ENCODE data around the gene FANCB. TPM values are rescaled to one million over a fixed set of nuclear protein-coding genes. Genes with fewer than 3 reads are reported as not detected.

FANCB gene
- total RNA-seq, 1 experiment from 2014 or later: 11.3 TPM

DNA sequence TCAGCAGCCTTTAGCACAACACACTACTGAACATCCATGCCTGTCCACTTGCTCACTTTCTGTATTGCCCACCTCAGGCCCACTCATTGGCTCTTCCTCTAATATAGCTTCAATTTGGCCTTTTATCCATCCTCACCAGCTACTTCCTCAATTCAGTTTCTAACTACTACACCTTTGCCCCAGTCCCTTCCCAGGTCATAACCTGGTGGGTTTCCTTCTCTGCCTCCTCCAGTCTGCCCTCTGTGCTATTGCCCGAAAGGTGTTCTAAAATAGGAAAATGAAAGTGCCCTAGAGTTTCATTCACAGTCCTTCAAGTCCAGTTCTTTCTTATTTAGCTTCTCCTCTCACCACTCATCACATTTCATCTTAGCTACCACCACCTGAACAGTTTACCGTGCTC is 23.4 kb upstream of the FANCB start:
- Histone ChIP-seq H3K4me2 (ENCODE audit: low read length) (no peak overlapping the region), H3K4me1 (ENCODE audit: control insufficient read depth in 1 of 2, insufficient read depth in 2 of 2, low read length in 2 of 2) (peaks cover 3 to 8% of the 10 kb centered on the region in 2 experiments; a peak in 3 of 4 replicates), H3K27me3 (ENCODE audit: insufficient read depth, low read length) (no peaks in the 10 kb centered on the region), H3K36me3 (ENCODE audit: control insufficient read depth in 1 of 2, insufficient read depth in 2 of 2, low read length in 2 of 2) (no peaks in the 10 kb centered on the region), H3K79me2 (ENCODE audit: insufficient read depth, low read length) (no peaks in the 10 kb centered on the region; the same call in 1 of the 2 replicates), H4K20me1 (ENCODE audit: insufficient read depth) (no peaks in the 10 kb centered on the region), H3K4me3 (replicated peaks in 1 of 2; ENCODE audit: low read depth in 1 of 2, low read length in 2 of 2) (no peak overlapping the region), H3K9ac (ENCODE audit: low read length) (no peak overlapping the region), H3K9me3 (ENCODE audit: control insufficient read depth in 1 of 2, insufficient read depth in 1 of 2, low read depth in 1 of 2, low read length in 2 of 2) (no peaks in the 10 kb centered on the region), H2AFZ (ENCODE audit: low read depth, low read length, poor library complexity, severe bottlenecking) (no peak overlapping the region), H3K9me2 (ENCODE audit: insufficient read depth) (no peaks in the 10 kb centered on the region), H3K27ac (ENCODE audit: low read depth, low read length) (no peak overlapping the region)
- ChIA-PET CTCF (no interaction called here), RAD21 (ENCODE audit: low non-redundant PET in 1 of 2, low total read pairs in 2 of 2, uncharacterized antibody in 2 of 2, unreplicated experiment in 2 of 2) (no interaction called here), POLR2A (no interaction called here)
- BruUV-seq (replicated peaks): no TSS peak
- intact Hi-C loops (cut with micrococcal nuclease): no loop called here
- ATAC-seq (no peak), DNase-seq (ENCODE audit: low read depth, low spot score) (no peak)
- TF ChIP-seq ZFX (IDR thresholded peaks at IDR 0.05): no peak
- TF ChIP-seq, protein P1, sequence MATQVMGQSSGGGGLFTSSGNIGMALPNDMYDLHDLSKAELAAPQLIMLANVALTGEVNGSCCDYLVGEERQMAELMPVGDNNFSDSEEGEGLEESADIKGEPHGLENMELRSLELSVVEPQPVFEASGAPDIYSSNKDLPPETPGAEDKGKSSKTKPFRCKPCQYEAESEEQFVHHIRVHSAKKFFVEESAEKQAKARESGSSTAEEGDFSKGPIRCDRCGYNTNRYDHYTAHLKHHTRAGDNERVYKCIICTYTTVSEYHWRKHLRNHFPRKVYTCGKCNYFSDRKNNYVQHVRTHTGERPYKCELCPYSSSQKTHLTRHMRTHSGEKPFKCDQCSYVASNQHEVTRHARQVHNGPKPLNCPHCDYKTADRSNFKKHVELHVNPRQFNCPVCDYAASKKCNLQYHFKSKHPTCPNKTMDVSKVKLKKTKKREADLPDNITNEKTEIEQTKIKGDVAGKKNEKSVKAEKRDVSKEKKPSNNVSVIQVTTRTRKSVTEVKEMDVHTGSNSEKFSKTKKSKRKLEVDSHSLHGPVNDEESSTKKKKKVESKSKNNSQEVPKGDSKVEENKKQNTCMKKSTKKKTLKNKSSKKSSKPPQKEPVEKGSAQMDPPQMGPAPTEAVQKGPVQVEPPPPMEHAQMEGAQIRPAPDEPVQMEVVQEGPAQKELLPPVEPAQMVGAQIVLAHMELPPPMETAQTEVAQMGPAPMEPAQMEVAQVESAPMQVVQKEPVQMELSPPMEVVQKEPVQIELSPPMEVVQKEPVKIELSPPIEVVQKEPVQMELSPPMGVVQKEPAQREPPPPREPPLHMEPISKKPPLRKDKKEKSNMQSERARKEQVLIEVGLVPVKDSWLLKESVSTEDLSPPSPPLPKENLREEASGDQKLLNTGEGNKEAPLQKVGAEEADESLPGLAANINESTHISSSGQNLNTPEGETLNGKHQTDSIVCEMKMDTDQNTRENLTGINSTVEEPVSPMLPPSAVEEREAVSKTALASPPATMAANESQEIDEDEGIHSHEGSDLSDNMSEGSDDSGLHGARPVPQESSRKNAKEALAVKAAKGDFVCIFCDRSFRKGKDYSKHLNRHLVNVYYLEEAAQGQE (IDR thresholded peaks at IDR 0.05; ENCODE audit: low read depth): no peak

DNA sequence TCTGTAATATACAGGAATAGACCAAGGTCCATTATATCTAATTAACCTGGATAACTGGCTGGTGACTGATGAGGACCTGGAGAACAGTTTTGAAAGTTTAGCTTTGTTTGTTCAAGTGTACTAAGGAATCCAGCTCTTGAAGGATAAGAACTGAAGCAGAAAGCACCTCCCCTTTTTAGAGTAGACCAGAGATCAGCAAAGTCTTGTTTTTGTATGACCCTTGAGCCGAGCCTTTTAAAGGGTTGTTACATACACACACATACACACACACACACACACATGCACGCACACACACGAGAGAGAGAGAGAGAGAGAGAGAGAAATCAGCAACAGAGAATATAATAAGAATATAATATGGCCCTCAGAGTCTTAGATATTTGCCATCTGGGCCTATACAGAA is 13.4 kb upstream of the FANCB start:
- intact Hi-C loops (cut with micrococcal nuclease): no loop called here
- ChIA-PET POLR2A (no interaction called here), CTCF (no interaction called here), RAD21 (ENCODE audit: low non-redundant PET in 1 of 2, low total read pairs in 2 of 2, uncharacterized antibody in 2 of 2, unreplicated experiment in 2 of 2) (no interaction called here)
- ATAC-seq (no peak), DNase-seq (ENCODE audit: low read depth, low spot score) (no peak)
- Histone ChIP-seq H3K9me3 (ENCODE audit: control insufficient read depth in 1 of 2, insufficient read depth in 1 of 2, low read depth in 1 of 2, low read length in 2 of 2) (no peaks in the 10 kb centered on the region), H3K27ac (ENCODE audit: low read depth, low read length) (no peak overlapping the region), H3K27me3 (ENCODE audit: insufficient read depth, low read length) (no peaks in the 10 kb centered on the region), H3K36me3 (ENCODE audit: control insufficient read depth in 1 of 2, insufficient read depth in 2 of 2, low read length in 2 of 2) (no peaks in the 10 kb centered on the region), H3K9ac (ENCODE audit: low read length) (no peak overlapping the region), H3K4me1 (ENCODE audit: control insufficient read depth in 1 of 2, insufficient read depth in 2 of 2, low read length in 2 of 2) (no peaks in the 10 kb centered on the region), H3K9me2 (ENCODE audit: insufficient read depth) (no peaks in the 10 kb centered on the region), H3K4me3 (replicated peaks in 1 of 2; ENCODE audit: low read depth in 1 of 2, low read length in 2 of 2) (no peak overlapping the region), H2AFZ (ENCODE audit: low read depth, low read length, poor library complexity, severe bottlenecking) (no peak overlapping the region), H4K20me1 (ENCODE audit: insufficient read depth) (no peaks in the 10 kb centered on the region), H3K4me2 (ENCODE audit: low read length) (no peak overlapping the region), H3K79me2 (ENCODE audit: insufficient read depth, low read length) (no peaks in the 10 kb centered on the region)
- BruUV-seq (replicated peaks): no TSS peak
- TF ChIP-seq CEBPB (IDR thresholded peaks at IDR 0.05; ENCODE audit: low read depth) (no peak), SRF (IDR thresholded peaks at IDR 0.05; ENCODE audit: low read depth) (no peak), JUND (IDR thresholded peaks at IDR 0.05) (no peak), POLR2AphosphoS5 (IDR thresholded peaks at IDR 0.05; ENCODE audit: low read depth, low read length) (no peak), CBX3 (IDR thresholded peaks at IDR 0.05; ENCODE audit: low read depth) (no peak), EGR1 (IDR thresholded peaks at IDR 0.05; ENCODE audit: low read depth) (no peak), SP1 (IDR thresholded peaks at IDR 0.05; ENCODE audit: low read depth) (no peak), TCF7L2 (IDR thresholded peaks at IDR 0.05; ENCODE audit: borderline replicate concordance, extremely low read depth, insufficient read depth, insufficient read length) (no peak), ZNF274 (IDR thresholded peaks at IDR 0.05; ENCODE audit: low read depth, low read length) (no peak), POLR2A (IDR thresholded peaks at IDR 0.05; ENCODE audit: borderline replicate concordance, extremely low read depth, insufficient read depth, insufficient read length) (no peak), RAD21 (IDR thresholded peaks at IDR 0.05; ENCODE audit: low read depth) (no peak), EZH2phosphoT487 (IDR thresholded peaks at IDR 0.05; ENCODE audit: borderline replicate concordance) (no peak)
- TF ChIP-seq, protein P1 (IDR thresholded peaks at IDR 0.05; ENCODE audit: low read depth): no peak
- TF ChIP-seq, protein P2, sequence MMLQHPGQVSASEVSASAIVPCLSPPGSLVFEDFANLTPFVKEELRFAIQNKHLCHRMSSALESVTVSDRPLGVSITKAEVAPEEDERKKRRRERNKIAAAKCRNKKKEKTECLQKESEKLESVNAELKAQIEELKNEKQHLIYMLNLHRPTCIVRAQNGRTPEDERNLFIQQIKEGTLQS (IDR thresholded peaks at IDR 0.05): no peak
